CD14-positive monocyte (primary cell): ENCODE results near the gene HYDIN. TPM values are rescaled to one million over a fixed set of nuclear protein-coding genes. Genes with fewer than 3 reads are reported as not detected.
"Not testable (repeated sequence)": the region's sequence is repeated elsewhere in the genome, so short reads cannot be mapped to it uniquely, and the experiment has no call there.

Experiments
- DNase-seq, 3 donors: peaks; one replicate each; pipeline ENCODE4 v3.0.0-alpha.2; 2011 to 2022
- H2AFZ ChIP-seq: 2 replicates; pipeline ENCODE4 v1.6.0; 2012; ENCODE audit warnings: mild to moderate bottlenecking, low read depth, low read length, inconsistent platforms; ENCODE audit not compliant: insufficient read depth, poor library complexity, severe bottlenecking
- H3K27ac ChIP-seq, 2 donors: 1 replicate in 1 of 2; 2 replicates in 1 of 2; pipeline ENCODE4 v1.5.1; 2012 to 2013; ENCODE audit warnings: low read length in 2 of 2, control low read depth in 1 of 2, inconsistent platforms in 1 of 2, low read depth in 1 of 2, mild to moderate bottlenecking in 1 of 2
- H3K27me3 ChIP-seq, 2 donors: one replicate each; pipeline versions ENCODE4 v1.6.0 to v1.6.1; 2011 to 2013; ENCODE audit warnings: low read length in 2 of 2; ENCODE audit not compliant: control insufficient read depth in 2 of 2, insufficient read depth in 2 of 2
- H3K36me3 ChIP-seq, 2 donors: replicated peaks in 1 of 2; 1 replicate in 1 of 2; 2 replicates in 1 of 2; pipeline versions ENCODE4 v1.5.1 to v1.6.1; 2012 to 2013; ENCODE audit warnings: low read length in 2 of 2, control low read depth in 1 of 2, inconsistent platforms in 1 of 2, mild to moderate bottlenecking in 1 of 2; ENCODE audit not compliant: insufficient read depth in 2 of 2, control insufficient read depth in 1 of 2
- H3K4me1 ChIP-seq, 2 donors: 1 replicate in 1 of 2; 2 replicates in 1 of 2; pipeline versions ENCODE4 v1.5.1 to v1.6.1; 2012 to 2013; ENCODE audit warnings: low read length in 2 of 2, control low read depth in 1 of 2, inconsistent platforms in 1 of 2, mild to moderate bottlenecking in 1 of 2, moderate library complexity in 1 of 2; ENCODE audit not compliant: insufficient read depth in 2 of 2, control insufficient read depth in 1 of 2
- H3K4me2 ChIP-seq: replicated peaks from 2 replicates; pipeline ENCODE3; 2012; ENCODE audit warnings: low read length, moderate library complexity, mild to moderate bottlenecking; ENCODE audit not compliant: poor library complexity, severe bottlenecking; ENCODE audit errors: extremely low read depth
- H3K4me3 ChIP-seq, 3 experiments: fragments of 200-600 bp in 1 of 3; sonication (generic) in 1 of 3; replicated peaks in 1 of 3; 1 replicate in 2 of 3; 2 replicates in 1 of 3; pipeline ENCODE4 v1.5.1; 2011 to 2013; ENCODE audit warnings: low read length in 3 of 3, mild to moderate bottlenecking in 3 of 3, control low read depth in 2 of 3, low read depth in 2 of 3, inconsistent platforms in 1 of 3, moderate library complexity in 1 of 3
- H3K79me2 ChIP-seq: 2 replicates; pipeline ENCODE4 v1.6.0; 2012; ENCODE audit warnings: mild to moderate bottlenecking, control low read depth, inconsistent platforms, low read length, moderate library complexity; ENCODE audit not compliant: insufficient read depth
- H3K9ac ChIP-seq: 2 replicates; pipeline ENCODE4 v1.6.0; 2017; ENCODE audit warnings: low read length, mild to moderate bottlenecking; ENCODE audit not compliant: insufficient read depth, poor library complexity, severe bottlenecking
- H3K9me3 ChIP-seq, 2 donors: replicated peaks in 1 of 2; 1 replicate in 1 of 2; 2 replicates in 1 of 2; pipeline versions ENCODE4 v1.5.1 to v1.6.1; 2012 to 2013; ENCODE audit warnings: low read length in 2 of 2, control low read depth in 1 of 2; ENCODE audit not compliant: control insufficient read depth in 1 of 2, insufficient read depth in 1 of 2
- H4K20me1 ChIP-seq: 2 replicates; pipeline ENCODE4 v1.6.0; 2012; ENCODE audit warnings: mild to moderate bottlenecking, low read length, control low read depth, moderate library complexity; ENCODE audit not compliant: insufficient read depth
- H3K27ac Mint-ChIP-seq, 7 donors: one replicate each; pipeline ENCODE4 v1.8.0; 2020; ENCODE audit warnings: mild to moderate bottlenecking in 7 of 7, mixed read lengths in 7 of 7, moderate library complexity in 6 of 7, inconsistent platforms in 2 of 7
- H3K27me3 Mint-ChIP-seq, 3 donors: one replicate each; pipeline ENCODE4 v1.8.0; 2021 to 2022; ENCODE audit warnings: low read depth in 3 of 3, mild to moderate bottlenecking in 3 of 3, mixed read lengths in 3 of 3, moderate library complexity in 3 of 3, inconsistent platforms in 1 of 3
- H3K36me3 Mint-ChIP-seq, 2 donors: one replicate each; pipeline ENCODE4 v1.8.0; 2020; ENCODE audit warnings: mixed read lengths in 2 of 2, inconsistent platforms in 1 of 2, mild to moderate bottlenecking in 1 of 2
- H3K4me1 Mint-ChIP-seq: one replicate; pipeline ENCODE4 v1.8.0; 2020; ENCODE audit warnings: mild to moderate bottlenecking, mixed read lengths
- H3K4me3 Mint-ChIP-seq, 2 donors: one replicate each; pipeline ENCODE4 v1.8.0; 2020; ENCODE audit warnings: mild to moderate bottlenecking in 2 of 2, mixed read lengths in 2 of 2, moderate library complexity in 1 of 2
- H3K9me3 Mint-ChIP-seq, 7 donors: one replicate each; pipeline ENCODE4 v1.8.0; 2020 to 2022; ENCODE audit warnings: mixed read lengths in 7 of 7, mild to moderate bottlenecking in 6 of 7, moderate library complexity in 6 of 7, inconsistent platforms in 2 of 7
- WGBS: methylation state at CpG from one replicate; pipeline ENCODE4 v1.1.5; 2013; ENCODE audit warnings: missing lambda C conversion rate; ENCODE audit not compliant: insufficient coverage; 5-methylcytosine and 5-hydroxymethylcytosine counted together
- intact Hi-C, 2 donors: fragments of 100-400 bp; cut with micrococcal nuclease; formaldehyde crosslinking; loops; one replicate each; pipeline versions ENCODE4 v1.15.0 to v1.15.1; 2023
- polyA plus RNA-seq, 3 donors: library from polyadenylated mRNA; depleted of rRNA in 1 of 3; unstranded in 2 of 3; stranded (reverse) in 1 of 3; fragments of 300-500 nt in 2 of 3; fragments of >200 nt in 1 of 3; fragmentation: Illumina TruSeq in 2 of 3; gene quantifications; 1 replicate in 2 of 3; 2 replicates in 1 of 3; pipeline ENCODE4 v1.2.3, GENCODE V29; 2012 to 2021

The HYDIN gene
- polyA plus RNA-seq, 3 donors, result not detected

DNA sequence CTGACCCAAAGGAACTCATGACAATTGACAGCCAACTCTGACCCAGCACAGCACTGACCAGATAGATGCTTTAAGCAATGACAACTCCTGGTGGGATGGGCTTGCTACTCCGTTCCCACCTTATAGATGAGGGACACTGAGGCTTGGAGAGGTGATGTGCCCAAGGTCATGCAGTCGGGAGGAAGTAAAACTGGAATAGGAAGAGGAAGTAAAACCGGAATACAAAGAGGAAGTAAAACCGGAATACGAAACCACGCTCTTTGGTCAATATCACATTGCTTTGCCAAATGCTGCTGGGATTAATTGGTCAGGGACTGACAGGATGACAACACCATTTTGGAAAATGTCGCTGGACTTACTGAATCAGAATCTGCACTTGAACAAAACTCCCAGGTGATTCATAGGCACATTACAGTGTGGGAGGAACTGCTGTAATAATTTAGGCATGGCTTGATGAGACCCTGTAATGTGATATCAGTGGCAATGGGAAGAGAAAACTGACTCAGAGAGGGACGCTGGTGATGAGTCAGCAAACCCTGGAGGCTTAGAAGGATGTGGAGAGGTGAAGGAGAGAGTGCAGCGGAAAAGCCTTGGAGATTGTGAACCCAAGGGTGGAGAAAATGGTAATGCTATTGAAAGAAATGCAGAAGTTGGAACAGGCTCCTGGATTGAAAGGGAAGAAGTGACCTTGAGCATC lies 243.4 kb downstream of the HYDIN start:
- H3K4me1 Mint-ChIP-seq, H3K9ac ChIP-seq, H3K4me3 Mint-ChIP-seq, H3K79me2 ChIP-seq, H3K27me3 ChIP-seq, H3K27me3 Mint-ChIP-seq, H3K4me3 ChIP-seq, H3K27ac Mint-ChIP-seq, H3K9me3 Mint-ChIP-seq, H3K9me3 ChIP-seq, H3K27ac ChIP-seq, H3K4me2 ChIP-seq, H3K36me3 Mint-ChIP-seq, H2AFZ ChIP-seq, intact Hi-C loops, H3K4me1 ChIP-seq, H4K20me1 ChIP-seq, DNase-seq, H3K36me3 ChIP-seq: not testable (repeated sequence)
- no CpG with 5 or more reads among the region's 9 CpGs for WGBS

DNA sequence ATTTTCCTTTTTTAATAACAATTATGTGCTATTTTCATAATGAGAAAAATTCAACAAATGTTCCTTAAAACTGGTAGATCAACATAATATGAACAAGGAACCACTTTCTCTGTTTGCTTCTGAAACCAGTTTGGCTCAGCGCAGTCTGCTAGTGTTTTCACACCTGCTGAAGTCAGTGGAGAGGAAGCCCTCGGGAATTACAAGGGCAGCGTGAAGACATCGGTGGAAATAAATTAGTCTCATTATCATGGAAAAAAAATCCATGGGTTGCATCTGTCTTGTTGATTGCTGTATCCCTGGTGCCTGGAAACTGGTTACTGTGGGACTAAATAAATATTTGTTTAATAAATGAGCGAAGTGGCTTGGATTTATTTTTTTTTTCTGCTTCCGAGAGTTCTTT lies 245.8 kb downstream of the HYDIN start:
- WGBS, result no CpG with 5 or more reads among the region's 6 CpGs
- H3K79me2 ChIP-seq, H3K9me3 Mint-ChIP-seq, H3K4me1 Mint-ChIP-seq, H3K4me3 Mint-ChIP-seq, H3K27ac Mint-ChIP-seq, DNase-seq, H3K4me1 ChIP-seq, H3K9ac ChIP-seq, H3K9me3 ChIP-seq, H3K4me3 ChIP-seq, H2AFZ ChIP-seq, H4K20me1 ChIP-seq, H3K4me2 ChIP-seq, H3K27me3 Mint-ChIP-seq, H3K36me3 Mint-ChIP-seq, H3K36me3 ChIP-seq, H3K27me3 ChIP-seq, H3K27ac ChIP-seq, intact Hi-C loops: not testable (repeated sequence)

DNA sequence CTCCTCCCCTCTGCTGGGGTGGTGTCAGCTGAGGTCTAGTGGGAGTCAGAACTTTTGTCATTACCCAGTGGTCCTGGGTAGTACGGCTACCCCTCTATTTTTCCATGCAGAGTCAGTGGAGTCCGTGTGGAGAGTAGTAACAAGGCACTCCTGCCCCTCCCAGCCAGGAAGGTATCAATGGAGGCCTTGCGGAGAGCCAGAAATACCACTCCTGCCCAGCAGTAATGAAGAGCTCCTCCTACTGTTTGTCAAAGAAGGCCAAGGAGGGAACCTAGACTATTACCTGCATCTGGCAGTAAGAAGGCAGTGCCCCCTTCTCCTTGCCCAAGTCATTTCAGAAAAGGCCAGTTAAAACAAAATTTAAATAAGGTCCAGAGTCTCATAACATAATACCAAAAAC lies 262.2 kb downstream of the HYDIN start:
- H4K20me1 ChIP-seq, H3K9me3 ChIP-seq, intact Hi-C loops, H3K4me3 ChIP-seq, DNase-seq, H3K27me3 ChIP-seq, H3K9ac ChIP-seq, H3K9me3 Mint-ChIP-seq, H3K4me2 ChIP-seq, H3K27ac Mint-ChIP-seq, H3K4me3 Mint-ChIP-seq, H3K79me2 ChIP-seq, H3K27me3 Mint-ChIP-seq, H3K4me1 ChIP-seq, H2AFZ ChIP-seq, H3K36me3 ChIP-seq, H3K36me3 Mint-ChIP-seq, H3K4me1 Mint-ChIP-seq, H3K27ac ChIP-seq: not testable (repeated sequence)
- no CpG with 5 or more reads among the region's 3 CpGs for WGBS

GRCh38 chr16:70960169-70960568 lies 270.4 kb downstream of the HYDIN start:
- H3K36me3 ChIP-seq, intact Hi-C loops, H3K36me3 Mint-ChIP-seq, H3K9me3 Mint-ChIP-seq, H3K27me3 Mint-ChIP-seq, H3K4me2 ChIP-seq, H3K4me1 ChIP-seq, H3K27ac Mint-ChIP-seq, H3K4me3 ChIP-seq, H3K4me3 Mint-ChIP-seq, H3K79me2 ChIP-seq, DNase-seq, H3K9ac ChIP-seq, H3K9me3 ChIP-seq, H3K4me1 Mint-ChIP-seq, H3K27ac ChIP-seq, H3K27me3 ChIP-seq, H4K20me1 ChIP-seq, H2AFZ ChIP-seq: not testable (repeated sequence)
- WGBS, result no CpG with 5 or more reads among the region's 3 CpGs
